Measurements from ENCODE around the gene OR1I1.

Gene OR1I1

DNA sequence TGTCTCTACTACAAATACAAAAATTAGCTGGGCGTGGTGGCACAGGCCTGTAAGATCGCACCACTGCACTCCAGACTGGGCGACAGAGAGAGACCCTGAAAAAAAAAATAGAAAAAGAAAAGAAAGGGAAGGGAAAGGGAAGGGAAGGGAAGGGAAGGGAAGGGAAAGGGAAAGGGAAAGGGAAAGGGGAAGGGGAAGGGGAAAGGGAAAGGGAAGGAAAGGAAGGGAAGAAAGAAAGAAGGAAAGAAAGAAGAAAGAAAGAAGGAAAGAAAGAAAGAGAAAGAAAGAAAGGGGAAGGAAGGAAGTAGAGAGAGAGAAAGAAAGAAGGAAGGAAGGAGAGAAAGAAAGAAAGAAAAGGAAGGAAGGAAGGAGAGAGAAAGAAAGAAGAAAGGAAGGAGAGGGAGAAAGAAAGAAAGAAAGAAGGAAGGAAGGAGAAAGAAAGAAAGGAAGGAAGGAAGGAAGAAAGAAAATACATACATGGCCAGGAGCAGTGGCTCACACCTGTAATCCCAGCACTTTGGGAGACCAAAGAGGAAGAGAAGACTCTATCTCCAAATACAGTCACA lies 17.1 kb downstream of the OR1I1 start:
- DNase-seq = no peak

DNA sequence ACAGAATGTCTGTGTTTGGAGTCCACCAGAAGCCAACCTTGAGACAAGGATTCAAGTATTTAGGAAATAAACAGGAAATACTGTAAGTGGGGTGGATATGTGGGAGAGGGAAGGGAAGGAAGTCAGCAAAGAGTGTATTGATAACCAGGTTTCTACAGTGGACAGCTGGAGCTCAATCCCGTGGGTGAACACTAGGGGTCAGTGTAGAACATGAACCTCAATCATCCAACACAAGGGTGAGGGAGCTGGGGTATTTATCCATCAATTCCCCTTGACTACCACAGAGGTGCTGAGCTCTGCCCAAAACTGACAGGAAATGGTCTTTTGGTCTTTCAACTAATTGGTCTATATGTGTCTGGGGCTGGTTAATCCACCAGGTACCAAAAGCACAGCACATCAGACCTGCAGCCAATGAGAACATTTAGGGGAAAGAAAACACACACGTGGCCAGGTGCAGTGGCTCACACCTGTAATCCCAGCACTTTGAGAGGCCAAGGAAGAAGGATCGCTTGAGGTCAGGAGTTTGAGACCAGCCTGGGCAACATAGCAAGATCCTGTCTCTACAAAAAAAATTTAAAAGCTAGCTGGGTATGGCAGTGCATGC lies 19.6 kb downstream of the OR1I1 start:
- DNase-seq = peak in 1 of 2 donors; percentile 7

- DNase-seq = no peak
These were observed 22.0 kb downstream of the OR1I1 start for GRCh38 chr19:15104003-15104402.

DNA sequence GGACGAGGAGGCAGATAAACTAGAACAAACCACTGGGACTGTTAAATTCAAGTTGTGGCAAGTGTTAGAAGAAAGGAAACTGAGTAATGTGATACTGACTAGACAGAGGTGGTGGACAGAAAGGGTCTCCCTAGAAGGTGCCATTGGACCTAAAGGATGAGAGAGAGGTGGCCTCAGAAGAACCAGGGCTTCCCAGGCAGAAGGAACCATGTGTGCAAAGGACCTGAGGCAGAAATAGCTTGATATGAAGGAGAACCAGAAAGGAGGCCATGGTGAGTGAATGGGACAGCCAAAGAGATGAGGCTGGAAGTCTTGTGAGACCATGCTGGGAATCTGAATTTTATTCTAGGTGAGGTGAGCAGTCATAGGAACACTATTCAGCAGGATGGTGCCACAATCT lies 22.4 kb downstream of the OR1I1 start:
- no peak for DNase-seq

DNA sequence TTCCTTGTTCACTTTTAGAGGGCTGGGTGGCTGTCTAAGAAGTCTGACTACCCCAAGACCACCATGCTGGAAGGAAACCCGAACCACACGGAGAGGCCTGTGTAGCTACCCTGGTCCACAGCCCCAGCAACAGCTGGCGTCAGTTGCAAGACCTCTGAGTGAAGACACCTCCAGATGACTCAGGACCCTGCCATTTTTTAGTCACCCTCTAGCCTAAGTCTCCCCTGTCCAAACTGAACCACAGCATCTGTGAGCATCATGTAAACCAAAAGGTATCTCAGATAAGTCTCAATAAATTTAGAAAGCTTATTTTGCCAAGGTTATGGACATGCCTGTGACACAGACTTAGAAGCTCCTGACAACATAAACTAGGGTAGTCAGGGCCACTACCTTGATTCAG lies 23.0 kb downstream of the OR1I1 start:
- DNase-seq = no peak

GRCh38 chr19:15107061-15108010 lies 25.3 kb downstream of the OR1I1 start, which contains the start of gene SYDE1:
Gene SYDE1 (plus strand): TSS chr19:15107401. CDS start chr19:15107434, 33 bp downstream.
- DNase-seq = no peak

- no peak for DNase-seq
These were observed 26.3 kb downstream of the OR1I1 start for GRCh38 chr19:15108145-15108844.

DNA sequence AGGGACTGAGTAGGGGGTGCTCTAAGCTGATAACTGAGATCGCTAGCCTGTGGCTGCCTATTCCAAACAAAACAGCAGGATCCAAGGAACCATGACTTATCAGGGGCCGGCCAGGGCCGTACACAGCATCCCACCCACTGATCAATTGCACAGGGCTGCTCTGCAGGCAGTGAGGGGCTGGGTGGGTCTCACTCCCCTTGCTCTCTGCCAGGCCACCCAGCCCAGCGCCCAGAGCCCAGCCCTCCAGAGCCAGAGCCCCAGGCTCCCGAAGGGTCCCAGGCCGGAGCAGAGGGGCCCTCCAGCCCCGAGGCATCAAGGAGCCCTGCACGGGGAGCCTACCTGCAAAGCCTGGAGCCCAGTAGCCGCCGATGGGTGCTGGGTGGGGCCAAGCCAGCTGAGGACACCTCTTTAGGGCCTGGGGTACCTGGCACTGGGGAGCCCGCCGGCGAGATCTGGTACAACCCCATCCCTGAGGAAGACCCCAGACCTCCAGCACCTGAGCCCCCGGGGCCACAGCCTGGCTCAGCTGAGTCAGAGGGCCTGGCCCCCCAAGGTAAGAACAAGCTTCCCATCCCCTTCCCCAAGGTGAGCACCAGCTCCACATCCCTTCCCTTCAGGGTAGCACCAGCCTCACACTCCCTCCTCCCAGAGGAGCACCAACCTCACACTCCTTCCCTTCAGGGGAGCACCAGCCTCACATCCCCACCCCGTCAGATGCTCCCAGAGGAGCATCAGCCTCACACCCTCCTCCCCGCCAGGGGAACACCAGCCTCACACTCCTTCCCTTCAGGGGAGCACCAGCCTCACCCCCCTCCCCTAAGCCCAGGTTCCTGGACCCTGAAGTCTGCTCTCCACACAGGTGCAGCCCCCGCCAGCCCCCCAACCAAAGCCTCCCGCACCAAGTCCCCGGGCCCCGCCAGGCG lies 27.1 kb downstream of the OR1I1 start:
- no peak for DNase-seq

DNA sequence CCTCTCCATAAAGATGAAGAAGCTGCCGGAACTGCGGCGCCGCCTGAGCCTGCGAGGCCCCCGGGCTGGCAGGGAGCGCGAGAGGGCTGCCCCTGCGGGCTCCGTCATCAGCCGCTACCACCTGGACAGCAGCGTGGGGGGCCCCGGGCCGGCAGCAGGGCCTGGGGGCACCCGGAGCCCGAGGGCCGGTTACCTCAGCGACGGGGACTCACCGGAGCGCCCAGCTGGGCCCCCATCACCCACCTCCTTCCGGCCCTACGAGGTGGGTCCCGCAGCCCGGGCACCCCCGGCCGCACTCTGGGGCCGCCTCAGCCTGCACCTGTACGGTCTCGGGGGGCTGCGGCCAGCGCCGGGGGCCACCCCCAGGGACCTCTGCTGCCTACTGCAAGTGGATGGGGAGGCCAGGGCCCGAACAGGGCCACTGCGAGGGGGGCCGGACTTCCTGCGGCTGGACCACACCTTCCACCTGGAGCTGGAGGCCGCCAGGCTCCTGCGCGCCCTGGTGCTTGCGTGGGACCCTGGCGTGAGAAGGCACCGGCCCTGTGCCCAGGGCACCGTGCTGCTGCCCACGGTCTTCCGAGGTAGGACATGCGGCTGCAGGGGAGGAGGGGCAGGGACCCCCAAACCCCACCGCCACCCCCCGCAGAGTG lies 27.9 kb downstream of the OR1I1 start:
- no peak for DNase-seq

- DNase-seq = no peak
These were observed 28.4 kb downstream of the OR1I1 start for GRCh38 chr19:15110418-15110815.

DNA sequence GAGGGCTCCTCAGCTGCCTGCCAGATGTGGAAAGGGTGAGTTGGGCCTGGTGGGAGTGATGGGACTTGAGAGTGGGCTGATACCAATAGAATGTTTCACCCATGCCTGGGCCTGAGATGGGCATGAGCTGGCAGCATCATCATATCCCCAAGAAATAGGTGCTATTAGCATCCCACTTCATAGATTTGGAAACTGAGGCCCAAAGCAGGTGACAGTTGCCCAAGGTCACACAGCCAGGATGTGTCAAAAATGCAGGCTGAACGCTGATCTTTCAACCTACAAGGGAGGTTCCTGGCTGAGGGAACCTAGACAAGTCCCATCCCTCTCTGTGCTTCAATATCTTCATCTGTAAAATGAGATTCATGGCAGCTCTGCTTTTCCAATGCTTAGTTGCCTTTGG lies 29.7 kb downstream of the OR1I1 start:
- no peak for DNase-seq

- no peak for DNase-seq
These were observed 30.4 kb downstream of the OR1I1 start for GRCh38 chr19:15112385-15112784.

DNA sequence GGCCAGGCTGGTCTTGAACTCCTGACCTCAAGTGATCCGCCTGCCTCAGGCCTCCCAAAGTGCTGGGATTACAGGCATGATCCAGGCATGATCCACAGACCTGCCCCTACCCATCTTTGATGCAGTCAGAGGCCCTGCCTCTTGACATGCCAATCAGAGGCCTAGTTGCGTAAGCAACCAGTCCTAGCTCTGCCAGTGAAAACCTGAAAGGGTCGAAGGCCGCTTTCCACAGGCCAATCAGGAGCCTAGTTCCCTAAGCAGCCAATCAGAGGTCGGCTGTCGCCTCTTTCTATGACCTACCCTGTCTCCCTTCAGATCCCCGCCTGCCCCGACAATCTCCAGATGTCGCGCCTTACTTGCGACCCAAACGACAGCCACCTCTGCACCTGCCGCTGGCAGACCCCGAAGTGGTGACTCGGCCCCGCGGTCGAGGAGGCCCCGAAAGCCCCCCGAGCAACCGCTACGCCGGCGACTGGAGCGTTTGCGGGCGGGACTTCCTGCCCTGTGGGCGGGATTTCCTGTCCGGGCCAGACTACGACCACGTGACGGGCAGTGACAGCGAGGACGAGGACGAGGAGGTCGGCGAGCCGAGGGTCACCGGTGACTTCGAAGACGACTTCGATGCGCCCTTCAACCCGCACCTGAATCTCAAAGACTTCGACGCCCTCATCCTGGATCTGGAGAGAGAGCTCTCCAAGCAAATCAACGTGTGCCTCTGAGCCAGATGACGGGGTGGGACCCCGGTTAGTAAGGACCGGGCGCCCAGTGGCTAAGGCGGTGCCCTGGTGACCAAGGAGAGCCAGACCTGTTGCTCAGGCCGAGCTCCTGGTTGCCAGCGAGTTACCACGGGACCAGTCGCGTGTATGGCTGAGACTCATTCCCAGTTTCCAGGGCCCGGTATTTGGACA lies 31.5 kb downstream of the OR1I1 start:
- DNase-seq = no peak

DNA sequence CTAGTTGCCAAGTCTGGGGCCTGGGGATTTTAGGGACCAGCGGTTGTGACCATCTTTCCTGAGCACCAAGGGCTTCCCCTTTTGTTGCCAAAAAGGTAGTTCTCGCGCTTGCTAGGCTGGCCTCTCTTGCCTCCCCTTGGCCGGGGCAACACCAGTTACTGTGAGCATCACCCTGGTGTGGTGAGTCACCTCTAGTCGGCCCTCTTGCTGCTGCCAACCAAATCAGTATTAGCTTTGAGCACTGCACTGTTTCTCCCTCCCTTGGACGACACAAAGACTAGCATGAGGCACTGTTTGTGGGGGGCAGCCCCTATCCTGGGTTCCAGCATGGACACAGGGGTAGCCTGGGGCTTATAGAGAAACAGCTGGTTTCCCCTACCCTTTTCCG lies 32.1 kb downstream of the OR1I1 start:
- DNase-seq = no peak

GRCh38 chr19:15115080-15115479 lies 33.1 kb downstream of the OR1I1 start:
- DNase-seq = no peak

DNA sequence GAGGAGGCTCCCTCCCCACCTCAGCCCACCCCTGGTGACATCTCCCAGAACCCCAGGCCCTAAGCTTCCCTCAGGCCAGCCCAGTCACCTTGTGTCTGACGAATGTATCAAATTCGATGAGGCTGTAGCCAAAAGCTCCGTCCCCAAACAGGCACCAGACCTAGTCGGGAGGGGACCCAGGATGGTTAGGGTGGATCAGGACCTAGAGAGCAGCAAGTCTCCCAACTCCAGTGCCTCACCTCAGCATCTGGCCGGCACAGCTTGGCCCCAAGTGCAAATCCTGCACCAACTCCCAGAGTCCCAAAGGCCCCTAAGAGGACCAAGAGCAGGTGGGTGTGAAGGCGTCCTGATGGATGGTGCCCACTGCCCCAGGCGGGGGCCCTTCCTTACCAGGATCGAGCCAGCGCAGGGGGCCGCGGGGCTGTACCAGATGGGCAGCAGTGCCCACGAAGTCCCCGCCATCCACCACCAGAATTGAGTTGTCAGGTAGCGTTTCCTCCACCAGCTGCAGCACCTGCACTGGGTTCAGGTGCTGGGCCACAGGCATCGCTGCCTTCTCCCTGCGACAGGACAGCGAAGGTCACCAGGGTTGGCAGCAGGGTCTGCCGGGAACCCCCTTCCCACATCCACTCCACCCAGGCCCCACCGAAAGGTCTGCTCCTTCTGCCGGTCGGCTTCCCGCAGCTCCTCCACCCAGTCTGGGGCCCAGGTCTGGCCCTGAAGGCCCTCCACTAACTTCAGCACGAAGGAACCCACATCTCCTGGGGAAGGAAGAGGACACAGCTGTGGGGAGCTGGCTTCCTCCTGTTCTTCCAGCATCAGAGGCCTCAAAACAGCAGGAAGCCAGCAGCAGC lies 34.0 kb downstream of the OR1I1 start:
- DNase-seq = no peak

- no peak for DNase-seq
These were observed 34.8 kb downstream of the OR1I1 start for GRCh38 chr19:15116856-15117255.

- no peak for DNase-seq
These were observed 36.2 kb downstream of the OR1I1 start for GRCh38 chr19:15118248-15118647.

GRCh38 chr19:15118789-15119494 lies 36.9 kb downstream of the OR1I1 start:
- DNase-seq = no peak
